ENCODE measurements around the gene VWA8.

GRCh38 chr13:41900918-41901317 is 60.0 kb downstream of the VWA8 start:
- TF ChIP-seq POLR2A (IDR thresholded peaks at IDR 0.05) (no peak), CTCF (IDR thresholded peaks at IDR 0.05) (no peak)

Measured in thyroid gland (tissue), 4 donors.